Prostate gland (tissue), 2 donors: Measurements from ENCODE around the gene NOTCH4.

Experiments used
- POLR2A ChIP-seq: fragments of 450-650 bp; IDR thresholded peaks from one replicate; pipeline ENCODE4 v1.6.1; 2016; ENCODE audit warnings: antibody characterized with exemption, mild to moderate bottlenecking
- TF ChIP-seq, protein P1 (sequence below), 4 experiments: fragments of 200-600 bp in 2 of 4; fragments of 450-650 bp in 2 of 4; sonication (generic) in 2 of 4; IDR thresholded peaks; 1 replicate in 3 of 4; 2 replicates in 1 of 4; pipeline ENCODE4 v1.5.1; 2016 to 2019; ENCODE audit warnings: antibody characterized with exemption in 4 of 4, mild to moderate bottlenecking in 2 of 4, moderate library complexity in 2 of 4

DNA sequence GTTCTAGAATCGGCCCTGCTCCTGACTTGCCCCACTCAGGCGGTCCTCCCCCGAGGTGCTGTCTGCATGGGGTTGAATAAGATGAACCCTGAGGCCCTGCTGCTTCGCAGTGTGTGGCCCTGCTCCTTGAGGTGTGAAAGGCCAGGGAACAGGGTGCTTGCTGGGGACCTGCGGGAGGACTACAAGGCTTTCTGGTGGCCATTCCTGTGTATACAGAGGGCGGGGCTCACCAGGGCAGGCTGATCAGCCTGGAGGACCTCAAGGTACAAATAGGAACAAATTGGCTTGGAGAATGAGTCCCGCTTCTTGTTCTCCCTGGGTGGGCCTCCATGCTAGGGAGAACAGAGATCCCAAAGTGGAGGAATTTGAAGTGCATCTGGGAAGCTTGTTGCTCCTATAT is 5.7 kb downstream of the NOTCH4 start:
- TF ChIP-seq, protein P1, sequence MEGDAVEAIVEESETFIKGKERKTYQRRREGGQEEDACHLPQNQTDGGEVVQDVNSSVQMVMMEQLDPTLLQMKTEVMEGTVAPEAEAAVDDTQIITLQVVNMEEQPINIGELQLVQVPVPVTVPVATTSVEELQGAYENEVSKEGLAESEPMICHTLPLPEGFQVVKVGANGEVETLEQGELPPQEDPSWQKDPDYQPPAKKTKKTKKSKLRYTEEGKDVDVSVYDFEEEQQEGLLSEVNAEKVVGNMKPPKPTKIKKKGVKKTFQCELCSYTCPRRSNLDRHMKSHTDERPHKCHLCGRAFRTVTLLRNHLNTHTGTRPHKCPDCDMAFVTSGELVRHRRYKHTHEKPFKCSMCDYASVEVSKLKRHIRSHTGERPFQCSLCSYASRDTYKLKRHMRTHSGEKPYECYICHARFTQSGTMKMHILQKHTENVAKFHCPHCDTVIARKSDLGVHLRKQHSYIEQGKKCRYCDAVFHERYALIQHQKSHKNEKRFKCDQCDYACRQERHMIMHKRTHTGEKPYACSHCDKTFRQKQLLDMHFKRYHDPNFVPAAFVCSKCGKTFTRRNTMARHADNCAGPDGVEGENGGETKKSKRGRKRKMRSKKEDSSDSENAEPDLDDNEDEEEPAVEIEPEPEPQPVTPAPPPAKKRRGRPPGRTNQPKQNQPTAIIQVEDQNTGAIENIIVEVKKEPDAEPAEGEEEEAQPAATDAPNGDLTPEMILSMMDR (IDR thresholded peaks at IDR 0.05) = no peak
- TF ChIP-seq POLR2A = no peak
